Thyroid gland (tissue), 4 donors: ENCODE data around the gene CTAG2.

Experiments
- CTCF ChIP-seq, 6 experiments: fragments of 200-600 bp in 3 of 6; fragments of 450-650 bp in 3 of 6; sonication (generic) in 3 of 6; IDR thresholded peaks; one replicate each; pipeline ENCODE4 v1.5.1; 2016 to 2019; ENCODE audit warnings: antibody characterized with exemption in 6 of 6, mild to moderate bottlenecking in 2 of 6, inconsistent platforms in 1 of 6, moderate library complexity in 1 of 6
- POLR2A ChIP-seq, 2 donors: fragments of 450-650 bp; IDR thresholded peaks; one replicate each; pipeline ENCODE4 v1.6.1; 2017; ENCODE audit warnings: antibody characterized with exemption in 2 of 2, mild to moderate bottlenecking in 2 of 2, moderate library complexity in 1 of 2

- TF ChIP-seq CTCF (IDR thresholded peaks at IDR 0.05): no peak
- no peak for TF ChIP-seq POLR2A (IDR thresholded peaks at IDR 0.05)
Observed at GRCh38 chrX:154603438-154604430, 49.6 kb downstream of the CTAG2 start.
